OCI-LY3 (cell line): ENCODE measurements around the gene RPL10A.

Experiments
- CTCF ChIP-seq: fragments of 200-600, 300-600 bp; sonication (generic); IDR thresholded peaks from 2 replicates; pipeline ENCODE4 v1.5.1; 2014; ENCODE audit warnings: antibody characterized with exemption, low read length, low read depth
- EZH2phosphoT487 ChIP-seq: fragments of 200-600 bp; shearing (Covaris generic); IDR thresholded peaks from 2 replicates; pipeline ENCODE4 v1.6.1; 2018; ENCODE audit warnings: antibody characterized with exemption, mixed run types, low read depth

DNA sequence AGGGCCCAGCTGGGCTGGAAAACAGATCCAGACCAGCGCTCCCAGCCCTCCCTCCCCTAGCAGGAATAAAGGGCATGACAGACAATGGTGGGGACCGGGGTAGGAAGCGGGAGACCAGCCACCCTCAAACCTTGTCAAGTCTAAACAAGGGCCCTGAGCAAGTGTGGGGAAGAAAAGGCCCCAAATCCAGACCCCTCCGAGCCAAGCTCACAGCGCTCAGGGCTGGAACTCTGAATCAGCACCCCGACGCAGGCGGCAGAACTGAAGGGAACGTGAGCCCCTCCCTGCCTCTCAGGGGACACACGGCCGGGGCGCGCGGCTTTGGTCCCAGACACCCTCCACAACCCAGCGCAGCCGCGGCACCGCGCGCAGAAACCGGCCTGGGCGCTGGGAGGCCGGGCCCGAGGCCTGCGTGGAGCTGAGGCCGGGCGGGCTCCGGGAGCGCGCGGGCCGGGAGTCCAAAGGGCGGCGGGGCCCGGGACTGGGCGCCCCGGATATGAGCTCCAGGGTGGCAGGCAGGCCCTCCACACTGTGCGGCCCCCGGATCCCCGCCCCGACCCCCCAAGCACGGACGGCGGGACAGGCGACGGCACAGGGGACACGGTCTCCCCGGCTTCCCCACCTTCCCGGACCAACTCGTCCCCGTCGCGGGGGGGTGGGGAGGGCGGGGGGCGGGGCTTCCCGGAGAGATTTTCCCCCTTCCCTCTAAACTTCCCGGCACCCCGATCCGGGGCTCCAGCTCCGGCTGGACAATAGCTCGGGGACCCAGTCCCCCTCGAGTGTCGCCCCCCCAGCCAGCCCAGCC lies 28.0 kb downstream of the RPL10A start:
- TF ChIP-seq CTCF = no peak
- TF ChIP-seq EZH2phosphoT487 = no peak
